K562 (cell line): ENCODE results near the gene PPIL4. TPM values are rescaled to one million over a fixed set of nuclear protein-coding genes. Genes with fewer than 3 reads are reported as not detected.

Source experiments
- ATAC-seq: fragments of 200-7000 bp; cut with Tn5 transposase; 3 replicates; pipeline ENCODE4 v1.9.1; 2020; ENCODE audit warnings: moderate library complexity
- BruUV-seq: library from RNA; stranded (reverse); fragments of 400-500 nt; replicated peaks from 2 replicates; lab custom pipeline; 2021; lab: Mats Ljungman, UMichigan
- CTCF ChIA-PET: fragments of 300-600 bp; formaldehyde crosslinking; extraction: SDS; loops from one replicate; lab custom pipeline; 2021; ENCODE audit warnings: low intra/inter-chr PET ratio; lab: Yijun Ruan, JAX
- POLR2A ChIA-PET: fragments of 300-600, 350-650 bp; sonication (Branson Sonifier 250); formaldehyde crosslinking; extraction: SDS; loops from one replicate; lab custom pipeline; 2021; ENCODE audit warnings: antibody characterized with exemption, inconsistent platforms; lab: Yijun Ruan, JAX
- DNase-seq, 4 experiments: peaks; one replicate each; pipeline versions ENCODE4 v3.0.0 to v3.0.0-alpha.2; 2011 to 2018; ENCODE audit warnings: low spot score in 3 of 4, mixed read lengths in 3 of 4; ENCODE audit errors: extremely low read depth in 1 of 4
- FAIRE-seq: peaks from 2 replicates; lab custom pipeline; 2011; peaks lifted over from hg19 to GRCh38; lab: Jason Lieb, UNC
- H2AFZ ChIP-seq: 2 replicates; pipeline ENCODE4 v1.6.0; 2011; ENCODE audit warnings: low read depth, low read length, control low read depth, inconsistent platforms
- H3K27ac ChIP-seq: fragments of 200-600 bp; 3 replicates; pipeline ENCODE4 v1.8.0; 2011; ENCODE audit warnings: low read depth, mild to moderate bottlenecking, control low read depth, inconsistent platforms, low read length, moderate library complexity, mixed read lengths; ENCODE audit errors: extremely low read depth
- H3K27me3 ChIP-seq, 2 experiments: fragments of 300-600 bp in 1 of 2; 2 replicates in 1 of 2; 3 replicates in 1 of 2; pipeline versions ENCODE4 v1.6.0 to v1.8.0; 2011; ENCODE audit warnings: inconsistent platforms in 2 of 2, low read length in 2 of 2, mild to moderate bottlenecking in 1 of 2, mixed read lengths in 1 of 2, moderate library complexity in 1 of 2; ENCODE audit not compliant: control insufficient read depth in 2 of 2, insufficient read depth in 2 of 2
- H3K36me3 ChIP-seq: fragments of 300-600 bp; 3 replicates; pipeline ENCODE4 v1.8.0; 2011; ENCODE audit warnings: mild to moderate bottlenecking, low read length, inconsistent platforms; ENCODE audit not compliant: control insufficient read depth, insufficient read depth
- H3K4me1 ChIP-seq, 2 experiments: fragments of 200-600 bp in 1 of 2; replicated peaks in 1 of 2; 2 replicates in 1 of 2; 3 replicates in 1 of 2; pipeline versions ENCODE4 v1.5.1 to v1.8.0; 2011; ENCODE audit warnings: inconsistent platforms in 2 of 2, low read length in 2 of 2, mild to moderate bottlenecking in 1 of 2, mixed read lengths in 1 of 2, moderate library complexity in 1 of 2; ENCODE audit not compliant: control insufficient read depth in 2 of 2, insufficient read depth in 2 of 2
- H3K4me2 ChIP-seq: 2 replicates; pipeline ENCODE4 v1.6.1; 2011; ENCODE audit warnings: low read length, control low read depth, inconsistent platforms, mixed read lengths; ENCODE audit not compliant: insufficient read depth
- H3K4me3 ChIP-seq: fragments of 200-600 bp; sonication (generic), shearing (Covaris generic); 2 replicates; pipeline ENCODE4 v1.5.1; 2016; ENCODE audit warnings: control low read depth, inconsistent platforms
- H3K79me2 ChIP-seq: fragments of 200-600 bp; 3 replicates; pipeline ENCODE4 v1.8.0; 2011; ENCODE audit warnings: low read length, inconsistent platforms; ENCODE audit not compliant: control insufficient read depth, insufficient read depth
- H3K9ac ChIP-seq, 2 experiments: 2 replicates each; pipeline versions ENCODE4 v1.6.0 to v1.6.1; 2011; ENCODE audit warnings: low read depth in 2 of 2, low read length in 2 of 2, control low read depth in 1 of 2, inconsistent platforms in 1 of 2, mild to moderate bottlenecking in 1 of 2, mixed read lengths in 1 of 2; ENCODE audit not compliant: insufficient read depth in 1 of 2
- H3K9me1 ChIP-seq: one replicate; pipeline ENCODE4 v1.6.0; 2011; ENCODE audit warnings: inconsistent platforms, mild to moderate bottlenecking, low read length, moderate library complexity; ENCODE audit not compliant: control insufficient read depth, insufficient read depth
- H3K9me3 ChIP-seq: replicated peaks from 2 replicates; pipeline ENCODE4 v1.5.1; 2011; ENCODE audit warnings: low read depth, low read length, inconsistent platforms; ENCODE audit not compliant: control insufficient read depth, insufficient read depth
- H4K20me1 ChIP-seq: replicated peaks from 2 replicates; pipeline ENCODE4 v1.6.1; 2011; ENCODE audit warnings: low read length, inconsistent platforms, mixed read lengths; ENCODE audit not compliant: control insufficient read depth, insufficient read depth
- DACH1 ChIP-seq: fragments of 450-650 bp; IDR thresholded peaks from 2 replicates; pipeline ENCODE4 v1.6.1; 2018; ENCODE audit not compliant: partially characterized antibody
- FOXO4 ChIP-seq: fragments of 450-650 bp; formaldehyde crosslinking; IDR thresholded peaks from 2 replicates; pipeline ENCODE4 v1.4.0; 2020; ENCODE audit warnings: mild to moderate bottlenecking, moderate library complexity
- NFE2L1 ChIP-seq: fragments of 450-650 bp; IDR thresholded peaks from 2 replicates; pipeline ENCODE4 v1.6.1; 2016; ENCODE audit warnings: missing genetic modification characterization, low read depth, mild to moderate bottlenecking, missing compliant biosample characterization, moderate library complexity, borderline replicate concordance
- TEAD1 ChIP-seq, 2 experiments: fragments of 450-650 bp in 1 of 2; sonication (generic) in 1 of 2; formaldehyde crosslinking; IDR thresholded peaks; 2 replicates each; pipeline versions ENCODE4 v1.4.0 to v1.8.0; 2020 to 2022; ENCODE audit warnings: mild to moderate bottlenecking in 2 of 2, missing genetic modification reagents in 1 of 2
- ZNF121 ChIP-seq: sonication (generic); formaldehyde crosslinking; conservative IDR thresholded peaks from 2 replicates; pipeline ENCODE4 v1.8.0; 2022; ENCODE audit warnings: missing genetic modification reagents
- WGBS: fragments of 100-300 bp; shearing (Covaris generic); methylation state at CpG from one replicate; pipeline ENCODE4 v1.1.6; 2016; ENCODE audit warnings: low coverage, mixed read lengths; ENCODE audit not compliant: insufficient coverage; ENCODE audit errors: missing lambda C conversion rate; 5-methylcytosine and 5-hydroxymethylcytosine counted together
- in situ Hi-C: fragments of 300-500 bp; cut with MboI; formaldehyde crosslinking; loops from 4 replicates; pipeline ENCODE4 v1.15.0; 2018; ENCODE audit warnings: inconsistent platforms, mixed read lengths
- intact Hi-C: fragments of 100-400 bp; cut with micrococcal nuclease; formaldehyde crosslinking; loops from 2 replicates; pipeline ENCODE4 v1.14.2; 2022
- polyA plus RNA-seq, 8 experiments: library from polyadenylated mRNA; depleted of rRNA in 4 of 8; stranded (reverse) in 5 of 8; unstranded in 3 of 8; fragments of >200 nt; fragmentation: Nextera tagmentation in 2 of 8; fragmentation: Illumina TruSeq in 1 of 8; extraction: Ambion mirVana in 2 of 8; extraction: Trizol in 1 of 8; gene quantifications; 2 replicates each; pipeline versions ENCODE4 v1.2.1 to v1.2.3, GENCODE V29; 2011 to 2014; ENCODE audit warnings: inconsistent platforms in 1 of 8, missing spikeins in 1 of 8
- total RNA-seq, 7 experiments: library from RNA; depleted of rRNA in 6 of 7; stranded (reverse); fragments of >200 nt in 6 of 7; fragmentation: Illumina TruSeq in 2 of 7; extraction: Trizol in 2 of 7; gene quantifications; 2 replicates each; pipeline versions ENCODE4 v1.2.1 to v1.2.3, GENCODE V29; 2011 to 2021; ENCODE audit warnings: low replicate concordance in 1 of 7

Gene PPIL4
- total and polyA plus RNA-seq, 9 of the 15 experiments (the other 6 are each of a cell fraction or from before 2014, with no cell fraction given): 14.5 to 55.2 (median 45.9) TPM

- no peak overlapping the region for H3K4me2 ChIP-seq
- FAIRE-seq: peak; percentile 44
- H2AFZ ChIP-seq: no peak overlapping the region
- no peak for ATAC-seq
- no TSS peak for BruUV-seq
- ChIA-PET POLR2A (no interaction called here), CTCF (no interaction called here)
- no peaks in the 10 kb centered on the region for H3K9me3 ChIP-seq
- H3K27ac ChIP-seq: no peak overlapping the region
- in situ Hi-C loops: no loop called here
- H3K36me3 ChIP-seq: peaks cover 7% of the 10 kb centered on the region; the same call in 2 of the 3 replicates
- no peaks in the 10 kb centered on the region for H4K20me1 ChIP-seq
- H3K9me1 ChIP-seq: no peaks in the 10 kb centered on the region
- no peak overlapping the region for H3K4me3 ChIP-seq
- H3K9ac ChIP-seq: no peak overlapping the region
- peaks cover 0 to 9% of the 10 kb centered on the region in 2 experiments; a peak in 2 of 5 replicates for H3K4me1 ChIP-seq
- WGBS: 75% methylated on average over 3 of the region's 3 CpGs
- TF ChIP-seq TEAD1 (CRISPR knock-in tag; IDR thresholded peaks at IDR 0.05): no peak
- peak; percentile 45; the same call in 1 of the 2 replicates for TF ChIP-seq ZNF121 (CRISPR knock-in tag)
- no peak for TF ChIP-seq NFE2L1 (tag)
- no peak for TF ChIP-seq FOXO4 (CRISPR knock-in tag)
- TF ChIP-seq DACH1: no peak
- DNase-seq: no peak
- no peaks in the 10 kb centered on the region for H3K79me2 ChIP-seq
- no peaks in the 10 kb centered on the region for H3K27me3 ChIP-seq
- intact Hi-C loops: no loop called here
These were observed 44.1 kb downstream of the PPIL4 start for GRCh38 chr6:149501768-149502167.
